H4 (cell line): ENCODE results near the gene A2M. TPM values are rescaled to one million over a fixed set of nuclear protein-coding genes. Genes with fewer than 3 reads are reported as not detected.

Experiments used
- DNase-seq: peaks from one replicate; pipeline ENCODE4 v3.0.0-alpha.2; 2015; ENCODE audit warnings: low spot score
- total RNA-seq: library from RNA; depleted of rRNA; stranded (reverse); fragments of >200 nt; shearing (Covaris generic); gene quantifications from 2 replicates; pipeline ENCODE4 v1.2.3, GENCODE V29; 2014; rRNA removed

A2M gene
- total RNA-seq, 1 experiment from 2014 or later = 5.6 TPM

- peak; percentile 68 for DNase-seq
Measured at GRCh38 chr12:9039397-9039977, 76.2 kb downstream of the A2M start.

GRCh38 chr12:9037431-9037830 is 78.3 kb downstream of the A2M start:
- no peak for DNase-seq

- DNase-seq = no peak
Measured at GRCh38 chr12:9036227-9036626, 79.5 kb downstream of the A2M start.

GRCh38 chr12:9034095-9034494 is 81.6 kb downstream of the A2M start:
- DNase-seq = no peak

GRCh38 chr12:9033265-9033887 is 82.3 kb downstream of the A2M start:
- DNase-seq = no peak

- DNase-seq = no peak
Measured at GRCh38 chr12:9032202-9032964, 83.3 kb downstream of the A2M start.

GRCh38 chr12:9030776-9031175 is 84.9 kb downstream of the A2M start:
- DNase-seq = no peak

- no peak for DNase-seq
Measured at GRCh38 chr12:9027161-9028059, 88.3 kb downstream of the A2M start.

GRCh38 chr12:9024512-9024911 is 91.2 kb downstream of the A2M start:
- no peak for DNase-seq

GRCh38 chr12:9022592-9022991 is 93.1 kb downstream of the A2M start:
- DNase-seq = no peak

Other genes with a start within 250 kb of the A2M start
- gene PHC1, start 201.4 kb downstream of the A2M start, total RNA-seq = 20.9 and 27.1 TPM in 2 replicates
- gene M6PR, start 166.3 kb downstream of the A2M start, total RNA-seq = 193 and 245 TPM in 2 replicates
- gene KLRG1, start 126.4 kb downstream of the A2M start, total RNA-seq = 0.14 and 0.66 TPM in 2 replicates
- not detected in 2 replicates for gene PZP, start 92.5 kb upstream of the A2M start, total RNA-seq